Medulla oblongata (tissue), 1 donor: ENCODE results near the gene ITGAV.

ENCODE experiments used
- DNase-seq: peaks from one replicate; pipeline ENCODE4 v3.0.0-alpha.2; 2015; ENCODE audit errors: extremely low spot score

ITGAV gene

GRCh38 chr2:186575302-186575701 is 14.6 kb upstream of the ITGAV start:
- DNase-seq, result peak; percentile 78

GRCh38 chr2:186575856-186576255 is 14.0 kb upstream of the ITGAV start:
- no peak for DNase-seq

GRCh38 chr2:186576614-186577013 is 13.2 kb upstream of the ITGAV start:
- DNase-seq, result peak; percentile 65

- no peak for DNase-seq
These were observed 7.2 kb upstream of the ITGAV start for GRCh38 chr2:186582698-186583097.

GRCh38 chr2:186584053-186584452 is 5.8 kb upstream of the ITGAV start:
- no peak for DNase-seq

- DNase-seq, result no peak
These were observed 1.4 kb upstream of the ITGAV start for GRCh38 chr2:186588421-186588820.

- no peak for DNase-seq
These were observed 780 bp upstream of the ITGAV start for GRCh38 chr2:186588940-186589611.

- DNase-seq, result no peak
These were observed 498 bp downstream of the ITGAV start for GRCh38 chr2:186590350-186590758.

- DNase-seq, result peak; percentile 87
These were observed 1.1 kb downstream of the ITGAV start for GRCh38 chr2:186590759-186591505.

GRCh38 chr2:186591506-186591890 is 1.6 kb downstream of the ITGAV start:
- no peak for DNase-seq

GRCh38 chr2:186592137-186592875 is 2.5 kb downstream of the ITGAV start:
- no peak for DNase-seq

- DNase-seq, result no peak
These were observed 3.7 kb downstream of the ITGAV start for GRCh38 chr2:186593523-186593922.

- no peak for DNase-seq
These were observed 4.3 kb downstream of the ITGAV start for GRCh38 chr2:186594001-186594722.

- peak; percentile 67 for DNase-seq
These were observed 5.4 kb downstream of the ITGAV start for GRCh38 chr2:186595219-186595618.

GRCh38 chr2:186599186-186599778 is 9.4 kb downstream of the ITGAV start:
- DNase-seq, result no peak

- DNase-seq, result no peak
These were observed 13.4 kb downstream of the ITGAV start for GRCh38 chr2:186603286-186603685.

- DNase-seq, result no peak
These were observed 15.2 kb downstream of the ITGAV start for GRCh38 chr2:186605041-186605440.

- DNase-seq, result no peak
These were observed 17.9 kb downstream of the ITGAV start for GRCh38 chr2:186607660-186608324.

GRCh38 chr2:186610785-186611184 is 20.9 kb downstream of the ITGAV start:
- no peak for DNase-seq

GRCh38 chr2:186611526-186611925 is 21.7 kb downstream of the ITGAV start:
- DNase-seq, result no peak

- no peak for DNase-seq
These were observed 22.2 kb downstream of the ITGAV start for GRCh38 chr2:186612026-186612425.
